ENCODE measurements around the gene ATG7.
"Not testable (repeated sequence)": the region's sequence is repeated elsewhere in the genome, so short reads cannot be mapped to it uniquely, and the experiment has no call there.

Gene ATG7

DNA sequence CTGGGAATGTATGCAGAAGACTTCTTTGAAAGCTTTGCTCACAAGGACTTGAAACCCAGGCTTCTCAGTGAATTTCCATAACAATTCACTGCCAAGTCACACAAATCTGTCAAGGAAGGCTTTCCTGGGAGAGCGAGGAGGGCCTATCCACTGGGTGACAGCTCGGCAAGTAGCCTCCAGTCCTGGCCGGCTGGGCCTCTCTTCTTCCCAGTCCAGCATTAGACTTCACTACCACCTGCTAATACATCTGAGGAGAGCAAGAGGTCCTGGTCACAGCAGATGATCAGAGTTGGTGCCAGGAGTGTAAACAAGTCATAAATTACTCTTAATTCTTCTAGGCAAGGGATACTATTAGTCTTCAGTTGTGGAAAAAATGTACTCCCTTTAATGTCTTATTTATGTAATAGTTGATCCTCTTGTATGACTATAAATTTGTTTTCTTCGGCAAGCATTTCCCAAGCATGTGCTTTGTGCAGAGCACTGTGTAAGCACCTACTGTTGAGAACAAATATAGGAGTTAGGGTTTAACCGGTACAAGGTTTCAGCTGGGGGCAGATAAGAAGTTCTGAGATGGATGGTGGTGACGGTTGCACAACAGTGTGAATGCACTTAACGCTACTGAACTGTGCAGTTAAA is 208.6 kb downstream of the ATG7 start:
- Histone ChIP-seq H3K4me1 (ENCODE audit: low read length) (no peaks in the 10 kb centered on the region), H3K9me2 (replicated peaks; ENCODE audit: insufficient read depth, low read length) (no peaks in the 10 kb centered on the region), H3K9me3 (replicated peaks; ENCODE audit: insufficient read depth, low read length) (no peaks in the 10 kb centered on the region), H3K4me3 (ENCODE audit: low read length) (no peak overlapping the region), H3K79me2 (ENCODE audit: low read length) (no peaks in the 10 kb centered on the region), H3K27ac (ENCODE audit: low read length) (no peak overlapping the region), H3K27me3 (replicated peaks; ENCODE audit: insufficient read depth, low read length) (no peaks in the 10 kb centered on the region), H3K4me2 (ENCODE audit: low read depth, low read length) (no peak overlapping the region), H2AFZ (ENCODE audit: low read length) (no peak overlapping the region), H3K36me3 (replicated peaks; ENCODE audit: insufficient read depth, low read length) (no peaks in the 10 kb centered on the region), H3K9ac (ENCODE audit: low read length) (no peak overlapping the region), H4K20me1 (ENCODE audit: insufficient read depth, low read length) (no peaks in the 10 kb centered on the region), H3F3A (ENCODE audit: insufficient read depth, low read length) (no peaks in the 10 kb centered on the region)
- TF ChIP-seq CTCF (IDR thresholded peaks at IDR 0.05; ENCODE audit: low read length): no peak
- no peak for TF ChIP-seq EZH2 (optimal IDR thresholded peaks at IDR 0.05; ENCODE audit: low read depth, low read length)
- TF ChIP-seq EZH2phosphoT487 (IDR thresholded peaks at IDR 0.05; ENCODE audit: low read length): no peak
- DNase-seq: no peak

DNA sequence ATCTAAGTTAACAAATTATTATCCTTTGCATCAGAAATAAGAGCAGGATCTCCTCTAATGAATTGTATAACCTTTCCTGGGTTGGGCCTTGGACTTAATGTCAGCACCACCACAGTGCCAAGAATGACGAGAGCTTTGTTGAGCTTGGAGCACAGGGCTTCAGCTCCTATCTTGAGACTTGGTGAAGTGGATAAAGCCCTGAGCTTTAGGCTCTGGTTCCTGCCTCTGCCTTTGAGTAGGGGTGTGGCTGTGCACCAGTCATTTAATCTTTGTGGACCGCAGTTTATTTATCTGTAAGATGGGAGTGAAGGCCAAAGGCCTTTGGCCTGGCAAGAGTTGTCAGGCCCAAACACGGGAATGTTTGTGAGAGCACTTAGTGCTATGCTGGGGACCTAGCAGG is 209.4 kb downstream of the ATG7 start:
- Histone ChIP-seq H3K9me2 (replicated peaks; ENCODE audit: insufficient read depth, low read length) (no peaks in the 10 kb centered on the region), H3K4me3 (ENCODE audit: low read length) (no peak overlapping the region), H3K4me2 (ENCODE audit: low read depth, low read length) (no peak overlapping the region), H3K9me3 (replicated peaks; ENCODE audit: insufficient read depth, low read length) (no peaks in the 10 kb centered on the region), H3K27me3 (replicated peaks; ENCODE audit: insufficient read depth, low read length) (no peaks in the 10 kb centered on the region), H3K36me3 (replicated peaks; ENCODE audit: insufficient read depth, low read length) (no peaks in the 10 kb centered on the region), H3K4me1 (ENCODE audit: low read length) (no peaks in the 10 kb centered on the region), H2AFZ (ENCODE audit: low read length) (no peak overlapping the region), H3K9ac (ENCODE audit: low read length) (no peak overlapping the region), H4K20me1 (ENCODE audit: insufficient read depth, low read length) (no peaks in the 10 kb centered on the region), H3K79me2 (ENCODE audit: low read length) (no peaks in the 10 kb centered on the region), H3F3A (ENCODE audit: insufficient read depth, low read length) (no peaks in the 10 kb centered on the region), H3K27ac (ENCODE audit: low read length) (no peak overlapping the region)
- TF ChIP-seq CTCF (IDR thresholded peaks at IDR 0.05; ENCODE audit: low read length): no peak
- no peak for TF ChIP-seq EZH2 (optimal IDR thresholded peaks at IDR 0.05; ENCODE audit: low read depth, low read length)
- TF ChIP-seq EZH2phosphoT487 (IDR thresholded peaks at IDR 0.05; ENCODE audit: low read length): no peak
- DNase-seq: no peak

GRCh38 chr3:11482021-11482420 is 209.8 kb downstream of the ATG7 start:
- H3K4me3 ChIP-seq (ENCODE audit: low read length): no peak overlapping the region
- no peaks in the 10 kb centered on the region for H3K79me2 ChIP-seq (ENCODE audit: low read length)
- H3K9ac ChIP-seq (ENCODE audit: low read length): no peak overlapping the region
- no peaks in the 10 kb centered on the region for H3K9me3 ChIP-seq (replicated peaks; ENCODE audit: insufficient read depth, low read length)
- no peaks in the 10 kb centered on the region for H3F3A ChIP-seq (ENCODE audit: insufficient read depth, low read length)
- no peaks in the 10 kb centered on the region for H3K4me1 ChIP-seq (ENCODE audit: low read length)
- H2AFZ ChIP-seq (ENCODE audit: low read length): no peak overlapping the region
- DNase-seq: no peak
- H3K4me2 ChIP-seq (ENCODE audit: low read depth, low read length): no peak overlapping the region
- H3K27me3 ChIP-seq (replicated peaks; ENCODE audit: insufficient read depth, low read length): no peaks in the 10 kb centered on the region
- no peak for TF ChIP-seq CTCF (IDR thresholded peaks at IDR 0.05; ENCODE audit: low read length)
- no peak for TF ChIP-seq EZH2phosphoT487 (IDR thresholded peaks at IDR 0.05; ENCODE audit: low read length)
- no peak for TF ChIP-seq EZH2 (optimal IDR thresholded peaks at IDR 0.05; ENCODE audit: low read depth, low read length)
- no peaks in the 10 kb centered on the region for H3K36me3 ChIP-seq (replicated peaks; ENCODE audit: insufficient read depth, low read length)
- no peaks in the 10 kb centered on the region for H4K20me1 ChIP-seq (ENCODE audit: insufficient read depth, low read length)
- no peaks in the 10 kb centered on the region for H3K9me2 ChIP-seq (replicated peaks; ENCODE audit: insufficient read depth, low read length)
- no peak overlapping the region for H3K27ac ChIP-seq (ENCODE audit: low read length)

GRCh38 chr3:11488356-11488755 is 216.2 kb downstream of the ATG7 start:
- H3K9ac ChIP-seq (ENCODE audit: low read length); DNase-seq; H3K27me3 ChIP-seq (replicated peaks; ENCODE audit: insufficient read depth, low read length); H3K4me3 ChIP-seq (ENCODE audit: low read length); H3K79me2 ChIP-seq (ENCODE audit: low read length); H4K20me1 ChIP-seq (ENCODE audit: insufficient read depth, low read length); H3F3A ChIP-seq (ENCODE audit: insufficient read depth, low read length); H2AFZ ChIP-seq (ENCODE audit: low read length); H3K4me2 ChIP-seq (ENCODE audit: low read depth, low read length); H3K9me3 ChIP-seq (replicated peaks; ENCODE audit: insufficient read depth, low read length); H3K36me3 ChIP-seq (replicated peaks; ENCODE audit: insufficient read depth, low read length); H3K27ac ChIP-seq (ENCODE audit: low read length); H3K4me1 ChIP-seq (ENCODE audit: low read length); H3K9me2 ChIP-seq (replicated peaks; ENCODE audit: insufficient read depth, low read length): not testable (repeated sequence)

Data from MM.1S (cell line).